ENCODE results near the gene ITGA11.
"Not testable (repeated sequence)": the region's sequence is repeated elsewhere in the genome, so short reads cannot be mapped to it uniquely, and the experiment has no call there.

The ITGA11 gene

DNA sequence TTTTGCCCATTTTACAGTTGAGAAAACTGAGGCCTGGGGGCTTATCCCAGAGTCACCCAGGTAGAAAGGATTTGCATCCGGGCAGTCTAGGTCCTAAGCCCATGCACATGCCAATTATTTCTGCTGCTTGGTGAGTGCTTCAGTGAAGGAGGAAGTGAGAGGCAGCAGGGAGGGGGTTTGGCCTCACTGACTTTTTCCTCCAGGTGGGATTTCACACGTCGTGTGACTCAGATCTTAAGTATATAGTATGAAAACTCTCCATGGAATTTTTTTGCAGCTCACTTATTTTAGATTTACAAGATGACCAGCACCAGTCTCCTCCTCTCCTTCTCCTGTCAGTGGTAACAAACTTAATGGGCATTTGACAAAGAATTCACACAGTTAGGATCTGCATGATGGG, 4.6 kb downstream of the ITGA11 start:
- DNase-seq (ENCODE audit: extremely low read depth, low read depth) = no peak
- no peak overlapping the region for H3K4me3 ChIP-seq (replicated peaks; ENCODE audit: low read depth, low read length)
- no peak for TF ChIP-seq CTCF (IDR thresholded peaks at IDR 0.05; ENCODE audit: low read depth, low read length, missing control alignments)

- H3K4me3 ChIP-seq (replicated peaks; ENCODE audit: low read depth, low read length) = no peak overlapping the region
- TF ChIP-seq CTCF (IDR thresholded peaks at IDR 0.05; ENCODE audit: low read depth, low read length, missing control alignments) = no peak
- no peak for DNase-seq (ENCODE audit: extremely low read depth, low read depth)
Measured at GRCh38 chr15:68426116-68426515, 5.8 kb downstream of the ITGA11 start.

DNA sequence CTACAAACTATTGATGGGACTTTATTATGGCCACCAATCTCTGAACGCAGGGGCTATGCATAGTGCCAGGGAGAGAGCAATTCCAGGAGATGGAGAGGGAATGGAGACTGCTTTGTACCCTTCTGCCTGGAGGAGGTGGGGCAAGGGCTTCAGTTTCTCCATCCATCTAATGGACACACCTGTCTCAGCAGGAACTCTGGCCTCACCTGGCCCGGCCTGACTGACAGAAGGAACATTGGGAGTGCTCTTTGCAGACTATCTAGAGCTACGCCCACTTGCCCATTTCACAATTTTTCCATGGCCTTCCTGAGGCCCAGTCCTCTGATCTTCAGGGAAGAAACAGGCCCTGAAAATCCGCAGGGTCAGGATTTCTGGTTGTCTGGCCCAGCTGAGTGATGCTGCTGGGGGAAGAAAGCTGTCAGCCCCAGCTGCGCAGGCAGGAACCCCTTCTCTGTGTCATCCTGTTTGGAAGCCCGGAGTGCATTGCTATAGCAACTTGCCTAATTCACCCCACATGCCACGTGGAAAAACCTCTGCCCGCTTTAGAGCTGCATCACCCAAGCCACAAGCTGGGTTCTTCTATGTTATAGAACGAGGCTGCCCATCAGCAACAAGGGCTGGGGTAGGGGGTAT, 6.4 kb downstream of the ITGA11 start:
- no peak for DNase-seq (ENCODE audit: extremely low read depth, low read depth)
- TF ChIP-seq CTCF (IDR thresholded peaks at IDR 0.05; ENCODE audit: low read depth, low read length, missing control alignments) = no peak
- no peak overlapping the region for H3K4me3 ChIP-seq (replicated peaks; ENCODE audit: low read depth, low read length)

DNA sequence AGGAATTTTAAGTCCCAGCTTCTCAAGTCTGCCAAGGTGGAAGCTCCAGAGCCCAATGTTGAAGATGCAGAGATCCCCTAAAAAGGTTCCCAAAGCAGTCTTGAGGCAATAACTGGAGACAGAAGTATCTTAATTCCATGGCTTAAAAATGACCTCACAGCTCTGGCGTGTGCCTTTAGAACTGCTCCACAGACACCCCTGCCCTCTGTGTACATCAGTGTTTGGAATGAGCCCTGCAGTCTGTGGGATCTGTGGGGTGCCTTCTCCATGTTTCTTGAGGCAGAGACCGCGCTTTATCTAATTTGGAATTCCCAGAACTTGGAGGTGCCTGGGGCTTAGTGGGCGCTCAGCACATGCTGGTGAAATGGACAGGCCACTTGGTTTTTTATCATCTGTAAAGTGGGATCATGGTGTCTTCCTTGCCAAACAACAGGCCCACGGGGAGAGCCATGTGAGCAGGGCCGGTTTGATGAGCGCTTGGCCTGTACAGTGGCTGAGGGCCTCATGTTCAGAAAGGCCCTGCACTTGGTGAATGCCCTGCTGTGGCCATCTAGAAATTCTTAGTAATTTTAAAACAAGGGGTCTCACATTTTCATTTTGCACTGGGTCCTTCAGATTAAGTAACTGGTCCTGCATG, 7.1 kb downstream of the ITGA11 start:
- no peak for DNase-seq (ENCODE audit: extremely low read depth, low read depth)
- TF ChIP-seq CTCF (IDR thresholded peaks at IDR 0.05; ENCODE audit: low read depth, low read length, missing control alignments) = no peak
- H3K4me3 ChIP-seq (replicated peaks; ENCODE audit: low read depth, low read length) = no peak overlapping the region

- no peak for DNase-seq (ENCODE audit: extremely low read depth, low read depth)
- H3K4me3 ChIP-seq (replicated peaks; ENCODE audit: low read depth, low read length) = no peak overlapping the region
- no peak for TF ChIP-seq CTCF (IDR thresholded peaks at IDR 0.05; ENCODE audit: low read depth, low read length, missing control alignments)
Measured at GRCh38 chr15:68423359-68424296, 8.3 kb downstream of the ITGA11 start.

- not testable (repeated sequence) for H3K4me3 ChIP-seq (replicated peaks; ENCODE audit: low read depth, low read length); DNase-seq (ENCODE audit: extremely low read depth, low read depth)
Measured at GRCh38 chr15:68422403-68423145, 9.4 kb downstream of the ITGA11 start.

Measured in HFF-Myc (cell line).